HG02885 (cell line): ENCODE results near the gene GCN1.

Experiments used
- ATAC-seq: cut with Tn5 transposase; IDR thresholded peaks from one replicate; pipeline ENCODE4 v1.9.1; 2021; ENCODE audit warnings: mild to moderate bottlenecking; ENCODE audit not compliant: unreplicated experiment, poor library complexity

Gene GCN1

DNA sequence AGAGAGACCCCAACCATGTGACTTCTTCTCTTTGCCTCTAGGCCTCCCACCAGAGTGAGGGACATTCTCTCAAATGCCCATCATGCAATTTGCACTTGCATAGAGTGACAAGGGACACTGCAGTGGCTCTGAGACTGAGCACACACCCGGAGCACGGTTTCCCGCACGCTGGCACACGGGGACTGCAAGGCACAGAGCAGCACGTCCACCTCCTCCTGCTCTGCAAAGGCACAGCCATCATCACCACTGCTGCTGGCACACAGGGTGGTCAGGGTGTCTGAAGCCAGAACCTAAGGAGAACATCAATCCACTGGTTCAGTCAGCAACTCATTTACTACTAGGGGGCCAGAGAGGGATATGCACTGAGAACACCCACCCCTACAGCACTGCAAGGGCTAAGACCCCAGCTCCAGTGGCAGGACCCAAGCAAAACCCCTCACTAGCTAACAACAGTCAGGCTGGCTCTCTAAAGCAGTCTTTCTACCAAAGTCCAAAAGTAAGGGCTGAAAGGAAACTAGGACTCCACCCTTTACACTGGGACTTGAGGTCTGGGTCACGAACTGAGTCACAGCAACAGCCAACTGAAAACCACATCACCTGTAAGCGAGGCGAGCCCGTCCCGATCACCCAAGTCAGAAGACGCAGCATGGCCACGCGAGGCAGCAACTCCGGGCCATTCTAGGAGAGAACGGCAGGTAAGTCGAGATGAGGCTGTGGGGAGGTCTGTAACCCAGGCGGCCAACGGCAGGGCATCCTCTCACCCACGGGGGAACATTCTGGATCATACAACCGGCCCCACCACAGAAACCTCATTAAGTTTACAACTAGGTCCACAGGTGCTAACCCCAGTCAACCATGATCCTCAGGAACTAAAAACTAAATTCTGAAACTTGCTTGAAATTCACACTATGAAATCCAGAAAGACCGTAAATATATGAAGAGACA is 37.9 kb downstream of the GCN1 start:
- peak; percentile 64 for ATAC-seq

DNA sequence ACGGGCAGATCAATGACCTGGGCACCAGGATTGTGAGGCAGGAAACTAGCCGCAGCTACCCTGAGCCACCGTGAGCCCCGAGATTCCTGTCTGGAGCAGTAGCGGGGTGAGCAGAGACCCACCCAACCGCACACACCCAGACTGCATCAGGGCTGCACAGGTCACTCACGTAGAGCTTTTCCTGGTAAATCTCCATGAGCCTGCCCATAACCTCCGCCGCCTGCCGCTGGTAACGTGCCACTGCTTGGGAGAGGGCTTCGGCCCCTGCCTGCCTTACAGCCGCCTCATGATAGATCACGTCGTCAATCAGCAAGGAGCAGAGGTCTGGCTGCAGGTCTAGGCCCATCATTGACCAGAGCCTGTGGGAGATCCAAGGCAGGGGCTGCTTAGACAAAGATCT is 39.4 kb downstream of the GCN1 start:
- no peak for ATAC-seq

DNA sequence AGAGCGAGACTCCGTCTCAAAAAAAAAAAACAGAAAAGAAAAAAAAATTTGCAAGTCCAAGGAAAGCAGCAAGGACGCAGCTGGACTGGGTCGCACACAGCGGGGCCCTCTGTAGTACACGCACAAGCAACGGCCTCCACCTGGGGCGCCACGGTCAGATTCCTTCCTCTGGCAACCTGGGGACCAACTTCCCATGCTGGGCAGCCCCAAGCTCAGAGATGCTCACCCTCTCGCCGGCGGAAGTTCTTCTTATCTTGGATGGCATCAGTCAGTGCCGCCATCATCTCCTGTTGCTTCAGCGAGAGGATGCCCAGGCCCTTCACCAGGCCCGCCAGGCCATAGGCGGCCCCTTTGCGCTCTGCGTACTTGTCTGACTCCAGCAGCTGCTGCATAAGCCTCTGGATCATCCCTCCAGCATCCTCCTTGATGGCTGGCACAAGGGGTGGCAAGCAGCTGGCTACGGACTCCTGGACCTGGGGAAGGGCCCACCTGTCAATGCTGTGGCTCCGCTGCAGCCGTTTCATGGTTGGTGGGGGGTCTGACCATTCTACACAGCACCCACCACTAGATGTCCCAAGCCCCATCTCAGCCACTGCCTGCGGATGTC is 43.5 kb downstream of the GCN1 start:
- ATAC-seq = no peak

DNA sequence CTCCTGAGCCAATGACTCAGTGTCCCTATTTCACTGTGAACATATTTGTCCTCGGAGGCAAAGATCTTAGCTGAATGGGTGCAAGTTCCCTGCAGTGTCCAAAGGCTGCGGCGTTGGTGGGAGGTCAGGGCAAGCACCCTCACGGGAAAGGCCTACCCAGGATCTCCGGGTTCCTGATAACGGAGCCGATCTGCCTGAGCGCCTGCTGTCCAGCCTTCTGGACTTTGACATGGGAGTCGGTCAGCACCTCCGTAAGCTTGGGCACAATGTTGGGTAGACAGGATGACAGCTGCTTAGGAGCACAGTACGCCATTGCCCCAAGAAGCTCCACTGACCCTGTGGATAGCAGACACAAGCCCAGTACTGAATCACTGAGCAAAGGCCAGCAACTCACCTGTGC is 46.5 kb downstream of the GCN1 start:
- no peak for ATAC-seq

DNA sequence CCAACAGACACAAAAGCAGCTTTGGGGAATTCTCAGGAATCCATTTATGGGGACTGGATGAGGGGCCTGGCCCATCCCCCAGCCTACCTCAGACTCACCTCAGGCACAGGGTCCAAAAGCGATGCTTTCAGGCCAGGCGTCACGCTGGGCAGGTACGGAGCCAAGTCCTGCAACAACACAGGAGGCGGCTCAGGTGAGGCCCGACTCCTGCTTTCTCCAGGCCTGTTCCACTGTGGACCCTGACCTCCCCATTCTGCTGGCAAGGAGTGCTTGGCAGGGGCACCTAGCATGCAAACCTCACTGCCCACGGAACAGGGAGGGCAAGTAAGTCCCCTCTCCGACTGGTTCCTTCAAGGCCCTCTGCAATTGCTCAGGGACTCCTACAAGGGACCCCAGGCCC is 49.4 kb downstream of the GCN1 start:
- ATAC-seq = no peak

DNA sequence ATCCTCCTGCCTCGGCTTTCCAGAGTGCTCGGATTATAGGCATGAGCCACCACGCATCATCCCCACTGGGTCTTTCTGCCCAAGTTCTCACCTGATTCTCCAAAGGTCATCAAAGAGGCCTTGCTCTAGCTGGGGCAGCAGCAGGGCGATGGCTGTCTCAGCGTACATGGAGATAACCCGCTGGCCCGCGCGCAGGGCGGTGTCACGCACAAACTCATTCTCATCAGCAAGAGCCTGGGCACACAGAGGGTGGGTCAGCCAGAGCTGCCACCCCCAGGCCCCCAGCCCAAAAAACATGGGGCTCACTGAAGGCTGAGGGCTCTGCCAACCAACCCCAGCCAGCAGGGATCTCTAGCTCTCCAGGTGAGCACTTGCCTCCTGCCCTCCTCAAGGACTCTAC is 50.3 kb downstream of the GCN1 start:
- ATAC-seq = no peak

DNA sequence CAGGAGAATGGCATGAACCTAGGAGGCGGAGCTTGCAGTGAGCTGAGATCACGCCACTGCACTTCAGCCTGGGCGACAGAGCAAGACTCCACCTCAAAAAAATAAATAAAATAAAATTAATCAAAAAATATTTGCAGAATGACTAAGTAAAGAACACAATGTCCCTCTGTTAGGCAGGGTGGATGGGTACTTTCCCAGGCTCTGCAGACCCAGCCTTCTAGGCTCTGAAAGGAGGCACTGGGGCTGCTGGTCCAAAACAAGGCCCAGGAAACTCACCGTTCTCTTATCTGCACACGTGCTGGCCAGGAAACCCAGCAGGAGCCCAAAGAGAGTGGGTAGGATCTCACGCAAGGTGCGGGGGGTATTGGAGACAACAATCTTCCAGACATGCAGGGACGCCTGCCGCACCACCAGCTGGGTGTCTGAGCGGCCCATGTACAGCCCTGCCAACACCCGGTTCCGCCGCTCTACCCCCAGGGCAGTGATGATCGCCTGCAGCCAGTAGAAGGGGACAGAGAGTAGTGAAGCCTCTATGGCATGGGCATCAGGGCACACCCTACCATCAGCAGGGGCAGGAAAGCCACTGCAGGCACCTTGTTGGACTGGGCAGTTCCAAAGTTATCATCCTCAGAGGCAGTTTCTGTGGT is 52.2 kb downstream of the GCN1 start:
- no peak for ATAC-seq

DNA sequence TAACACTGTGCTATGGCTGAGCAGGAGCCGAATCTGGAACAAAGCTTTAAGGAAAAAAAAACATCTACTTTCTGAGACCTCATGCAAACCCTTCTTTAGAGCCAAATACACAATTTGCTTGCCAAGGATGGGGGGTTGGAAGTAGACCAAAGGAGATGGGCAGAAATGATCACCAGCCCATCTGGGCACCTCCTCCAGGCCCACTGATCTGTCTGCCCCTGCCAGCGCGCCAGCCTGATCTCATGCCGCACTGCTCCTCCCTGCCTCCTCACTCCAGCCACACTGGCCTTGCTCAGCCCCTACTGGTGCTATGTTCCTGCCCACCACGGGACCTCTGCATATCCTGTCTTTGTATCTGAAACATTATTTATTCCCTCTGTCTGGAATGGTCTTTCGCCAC is 53.2 kb downstream of the GCN1 start:
- no peak for ATAC-seq

DNA sequence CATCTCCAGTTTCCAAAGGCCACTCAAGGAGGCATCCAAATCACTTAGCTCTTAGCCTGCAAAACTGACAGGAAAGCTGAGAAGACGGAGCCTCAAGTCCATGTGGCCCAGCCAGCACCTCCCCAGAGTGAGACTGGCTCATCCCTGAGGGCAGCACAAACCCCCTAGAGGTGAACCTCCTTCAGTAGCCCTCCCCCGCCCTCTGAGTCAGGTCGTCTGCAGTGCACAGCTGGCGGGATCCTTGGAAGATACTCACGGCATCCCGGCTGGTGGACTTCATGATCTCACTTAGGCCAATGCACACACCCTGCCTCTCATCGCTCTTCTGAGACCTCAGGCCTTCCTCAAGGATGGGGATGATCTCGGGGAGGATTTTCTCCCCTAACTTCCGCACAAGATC is 53.9 kb downstream of the GCN1 start:
- no peak for ATAC-seq

DNA sequence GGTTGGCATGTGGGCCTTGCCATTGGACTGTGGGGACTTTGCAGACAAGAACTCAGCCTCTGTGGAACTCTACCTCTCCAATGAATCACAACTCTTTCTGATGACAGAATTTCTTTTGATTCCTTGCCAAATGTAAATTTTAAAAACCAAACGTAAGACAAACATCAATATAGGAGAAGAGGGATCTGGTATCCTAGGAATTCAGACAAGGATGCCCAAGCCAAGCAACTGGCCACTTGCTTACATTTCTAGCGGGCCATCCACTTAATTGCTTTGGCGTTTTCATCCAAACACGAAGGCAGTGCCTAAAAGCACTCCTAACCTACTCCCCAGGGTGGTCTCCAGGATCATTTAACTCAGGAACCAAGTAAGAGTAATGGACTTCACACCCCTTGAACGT is 54.6 kb downstream of the GCN1 start:
- ATAC-seq = no peak

DNA sequence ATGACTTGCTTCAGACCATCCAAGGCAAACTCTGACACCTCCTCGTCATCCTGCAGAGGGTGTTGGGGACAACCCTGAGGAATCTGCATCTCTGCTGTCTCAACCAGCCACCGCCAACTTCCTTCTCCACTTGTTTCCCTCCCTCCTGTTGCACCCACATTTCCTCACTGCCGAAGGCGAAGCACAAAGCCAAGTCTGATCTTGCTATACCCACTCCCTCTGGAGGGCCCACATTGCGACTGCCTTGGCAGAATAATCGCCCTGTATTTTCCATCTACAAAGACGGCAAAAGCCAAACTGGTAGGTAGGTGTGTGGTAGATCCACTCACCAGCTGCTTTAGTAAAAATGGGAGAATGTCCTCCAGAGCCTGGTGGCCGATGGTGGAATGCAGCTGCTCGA is 56.1 kb downstream of the GCN1 start:
- no peak for ATAC-seq

DNA sequence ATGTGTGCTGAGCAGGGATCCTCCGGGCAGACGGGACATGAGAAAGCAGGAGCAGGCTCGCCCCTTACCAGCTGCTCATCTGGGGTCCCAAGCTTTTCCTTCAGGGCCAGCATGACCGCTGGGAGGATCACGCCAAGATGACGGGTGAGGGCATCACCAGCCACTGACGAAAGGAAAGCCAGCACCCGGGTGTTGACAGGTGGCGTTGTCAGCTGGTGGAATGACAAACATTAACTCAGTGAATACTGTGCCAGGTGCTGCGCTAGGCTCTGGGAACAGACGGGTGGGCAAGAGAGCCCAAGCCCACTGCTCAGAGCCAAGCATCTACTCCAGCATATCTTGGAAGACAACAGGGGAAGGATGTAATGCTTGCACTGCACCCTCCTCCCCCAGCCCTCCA is 56.7 kb downstream of the GCN1 start:
- ATAC-seq = no peak

DNA sequence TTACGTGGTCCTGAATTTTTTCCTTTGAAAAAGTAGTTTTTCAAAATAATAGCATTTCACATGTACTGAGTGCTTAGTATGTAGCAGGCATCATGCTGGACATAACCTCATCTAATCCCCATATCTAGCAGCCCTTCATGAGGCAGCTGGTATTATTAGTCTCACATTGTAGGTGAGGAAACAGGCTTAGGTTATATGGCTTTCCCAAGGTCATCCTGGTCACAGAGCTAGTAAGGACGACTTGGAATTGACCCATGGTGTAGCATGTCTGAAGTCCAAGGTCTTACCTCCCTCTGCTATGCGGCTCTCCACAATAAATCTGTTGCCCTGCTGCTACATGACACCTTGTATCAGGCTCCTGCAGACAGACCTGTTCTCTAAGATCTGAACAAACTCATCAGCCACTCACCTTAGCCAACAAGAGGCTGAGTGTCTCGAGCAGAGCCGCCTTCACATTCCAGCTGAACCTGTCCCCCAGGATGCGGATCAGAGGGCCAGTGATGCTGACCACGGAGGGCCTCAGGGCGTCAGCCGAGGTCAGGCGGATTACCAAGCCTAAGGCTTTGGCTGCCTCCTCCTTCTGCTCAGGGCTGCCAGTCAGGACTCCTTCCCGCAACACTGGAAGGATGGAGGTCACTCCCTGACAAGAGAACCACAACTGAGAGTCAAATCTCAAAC is 58.3 kb downstream of the GCN1 start:
- ATAC-seq = no peak

DNA sequence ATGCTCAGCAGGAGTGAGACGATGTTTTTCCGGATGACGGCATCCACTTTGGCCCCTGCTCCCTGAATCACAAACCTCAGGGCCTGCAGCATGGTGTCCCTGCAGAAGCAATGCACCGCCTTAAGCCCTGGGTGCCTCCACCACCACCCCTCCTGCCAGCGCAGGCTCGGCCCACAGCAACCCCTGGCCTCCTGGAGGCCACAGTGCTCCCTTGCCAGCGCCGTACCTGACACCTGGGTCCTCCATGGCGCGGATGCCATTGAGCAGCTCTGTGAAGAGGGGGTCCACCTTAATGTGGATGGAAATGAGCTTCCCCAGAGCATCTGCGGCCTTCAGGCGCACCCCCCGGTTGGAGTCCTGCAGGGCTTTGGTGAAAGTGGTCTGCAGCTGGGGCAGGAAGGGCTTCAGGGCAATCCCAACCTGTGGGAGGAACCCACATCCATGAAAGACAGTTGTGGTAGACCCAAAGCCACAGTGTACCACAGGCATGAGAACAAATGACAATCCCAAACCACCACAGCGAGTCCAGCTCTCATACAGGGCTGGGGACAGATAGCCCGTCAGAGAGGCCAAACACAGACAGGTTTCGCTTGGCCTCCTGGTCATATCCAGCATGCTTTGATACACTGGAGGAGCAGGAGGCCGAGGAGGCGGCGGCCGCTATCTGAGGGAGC is 60.1 kb downstream of the GCN1 start:
- no peak for ATAC-seq

DNA sequence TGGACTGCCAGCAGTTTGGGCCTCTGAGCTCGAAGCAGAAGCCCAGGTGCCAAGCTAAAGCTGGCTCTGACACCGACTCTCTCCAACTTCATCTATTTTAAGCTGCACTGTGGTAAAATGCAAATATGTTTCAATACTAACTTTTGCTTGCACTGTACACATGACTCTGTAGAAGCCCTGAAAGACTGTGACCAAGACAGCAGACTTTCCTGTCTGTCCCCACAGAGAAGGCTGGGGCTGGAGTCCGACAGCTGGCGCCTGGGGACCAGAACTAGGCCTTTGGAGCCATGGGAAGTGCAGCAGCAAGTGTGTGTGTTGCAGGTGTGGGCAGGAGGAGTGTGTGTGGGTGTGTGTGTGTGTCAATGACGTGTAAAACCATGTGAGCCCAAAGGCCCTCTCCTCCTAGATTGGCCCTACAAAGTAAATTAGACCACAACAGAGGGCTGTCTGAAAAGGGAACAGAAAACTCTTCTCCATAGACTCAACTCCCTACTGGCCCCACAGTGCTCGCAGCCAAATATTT is 61.6 kb downstream of the GCN1 start:
- peak; percentile 93 for ATAC-seq

DNA sequence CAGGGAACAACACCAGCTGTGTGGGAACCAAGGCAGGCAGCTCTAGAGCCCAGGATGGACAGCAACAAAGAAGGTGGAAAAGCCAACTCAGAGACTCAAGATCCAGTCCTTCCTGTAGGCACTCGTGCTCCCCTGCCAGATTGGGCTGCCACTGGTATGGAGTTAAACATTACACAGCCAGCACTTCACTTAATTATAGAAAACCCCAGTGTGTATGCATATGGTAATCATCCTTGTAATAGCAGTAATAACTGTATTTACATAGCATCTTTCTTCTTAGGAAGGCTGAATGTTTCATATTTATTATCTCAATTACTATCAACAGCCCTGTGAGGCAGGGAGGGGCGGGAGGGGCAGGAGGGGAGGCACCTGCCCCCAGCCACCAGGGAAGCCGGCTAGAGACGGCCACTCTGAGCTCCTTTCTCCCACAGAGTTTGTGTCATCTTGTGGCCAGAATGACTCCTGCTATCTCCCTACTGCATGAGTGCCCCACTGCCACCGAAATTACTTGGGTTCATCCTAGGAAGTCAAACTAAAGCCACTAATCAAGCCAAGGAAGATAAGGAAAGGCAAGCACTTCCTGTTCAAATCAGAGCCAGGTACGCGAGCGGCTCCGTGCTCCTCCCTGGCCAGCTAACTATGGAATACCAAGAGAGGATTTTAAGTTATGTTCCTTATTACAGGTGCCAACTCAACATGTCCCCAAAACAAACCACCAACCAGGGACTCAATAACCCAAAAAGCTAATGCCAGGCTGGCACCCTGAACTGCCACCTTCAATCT is 62.3 kb downstream of the GCN1 start:
- ATAC-seq = no peak

DNA sequence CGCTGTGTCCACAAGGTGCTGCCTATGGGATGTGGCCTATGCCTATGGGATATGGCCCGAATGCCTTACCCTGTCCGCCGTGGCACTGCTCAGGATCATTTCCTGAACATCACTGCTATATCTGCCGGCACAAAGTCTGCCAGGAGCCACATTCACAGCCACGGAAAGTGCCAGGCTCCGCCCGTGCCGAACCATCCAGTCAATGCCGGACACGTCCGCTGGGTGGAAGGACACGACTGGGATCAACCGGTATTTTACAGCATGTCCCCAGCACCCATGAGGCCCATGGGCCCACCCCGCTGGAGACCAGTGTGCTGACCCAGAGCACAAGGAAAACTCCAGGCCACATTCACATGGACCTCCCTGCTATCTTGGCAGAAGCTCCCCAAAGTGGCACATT is 63.4 kb downstream of the GCN1 start:
- ATAC-seq = no peak

DNA sequence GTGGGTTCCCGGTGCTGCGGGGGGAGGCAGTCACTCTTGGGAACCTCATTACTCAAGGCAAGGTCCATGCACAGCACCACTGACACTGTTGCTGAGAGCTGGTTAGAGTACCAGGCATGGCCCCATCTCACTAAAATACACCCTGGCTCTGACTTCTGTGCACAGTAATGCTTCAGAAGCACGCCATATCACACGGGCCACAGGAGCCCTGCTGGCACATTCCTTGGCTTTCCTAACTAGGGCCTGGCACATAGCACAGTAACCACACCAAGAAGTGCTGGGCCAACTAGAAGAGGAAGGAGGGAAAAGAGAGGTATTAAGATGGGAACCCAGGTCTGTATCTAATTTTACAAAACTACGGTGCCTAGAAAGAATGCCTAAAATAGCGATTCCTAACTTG is 64.5 kb downstream of the GCN1 start:
- ATAC-seq = no peak

DNA sequence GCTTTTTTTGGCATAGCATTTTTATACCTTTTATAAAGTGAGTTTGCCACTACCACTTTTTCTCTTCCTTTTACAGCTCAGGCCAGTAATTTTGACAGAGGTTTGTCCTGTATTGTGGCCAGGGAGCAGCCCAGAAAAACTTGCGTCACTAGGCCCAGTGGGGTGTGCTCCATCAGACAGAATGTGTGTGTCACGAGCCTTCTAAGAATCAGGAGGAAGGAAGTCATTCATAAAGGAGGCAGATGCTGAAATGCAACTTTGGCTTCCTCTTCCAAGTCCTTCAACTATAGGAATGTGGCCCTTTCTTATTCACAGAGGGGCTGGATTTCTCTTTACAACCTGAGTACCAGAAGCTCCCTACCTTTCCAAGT is 67.9 kb downstream of the GCN1 start:
- ATAC-seq = no peak
